HEK293T (cell line): ENCODE results near the gene KCNJ15.

Experiments
- BHLHE40 ChIP-seq: fragments of 450-650 bp; IDR thresholded peaks from 2 replicates; pipeline ENCODE4 v1.6.1; 2016; ENCODE audit warnings: mild to moderate bottlenecking, moderate library complexity, borderline replicate concordance
- CTBP1 ChIP-seq: fragments of 450-650 bp; IDR thresholded peaks from 2 replicates; pipeline ENCODE4 v1.6.1; 2016; ENCODE audit warnings: borderline replicate concordance
- ELF4 ChIP-seq: fragments of 450-650 bp; IDR thresholded peaks from 2 replicates; pipeline ENCODE4 v1.6.1; 2017; ENCODE audit warnings: antibody characterized with exemption
- FOXA1 ChIP-seq: fragments of 450-650 bp; IDR thresholded peaks from 2 replicates; pipeline ENCODE4 v1.6.1; 2016; ENCODE audit warnings: mild to moderate bottlenecking
- FOXK2 ChIP-seq: fragments of 450-650 bp; IDR thresholded peaks from 2 replicates; pipeline ENCODE4 v1.6.1; 2016; ENCODE audit warnings: mild to moderate bottlenecking
- FOXM1 ChIP-seq: fragments of 450-650 bp; IDR thresholded peaks from 2 replicates; pipeline ENCODE4 v1.6.1; 2017; ENCODE audit warnings: mild to moderate bottlenecking, borderline replicate concordance
- LEF1 ChIP-seq: fragments of 450-650 bp; IDR thresholded peaks from 2 replicates; pipeline ENCODE4 v1.6.1; 2017; ENCODE audit warnings: mild to moderate bottlenecking, borderline replicate concordance
- SP1 ChIP-seq: fragments of 450-650 bp; IDR thresholded peaks from 2 replicates; pipeline ENCODE4 v1.6.1; 2017
- SUZ12 ChIP-seq: fragments of 450-650 bp; IDR thresholded peaks from 2 replicates; pipeline ENCODE4 v1.6.1; 2016; ENCODE audit warnings: mild to moderate bottlenecking
- TARDBP ChIP-seq: fragments of 450-650 bp; IDR thresholded peaks from 2 replicates; pipeline ENCODE4 v1.6.1; 2016
- ZNF384 ChIP-seq: fragments of 450-650 bp; IDR thresholded peaks from 2 replicates; pipeline ENCODE4 v1.6.1; 2016
- TF ChIP-seq, protein P1 (sequence below): fragments of 450-650 bp; IDR thresholded peaks from 2 replicates; pipeline ENCODE4 v1.6.1; 2016

DNA sequence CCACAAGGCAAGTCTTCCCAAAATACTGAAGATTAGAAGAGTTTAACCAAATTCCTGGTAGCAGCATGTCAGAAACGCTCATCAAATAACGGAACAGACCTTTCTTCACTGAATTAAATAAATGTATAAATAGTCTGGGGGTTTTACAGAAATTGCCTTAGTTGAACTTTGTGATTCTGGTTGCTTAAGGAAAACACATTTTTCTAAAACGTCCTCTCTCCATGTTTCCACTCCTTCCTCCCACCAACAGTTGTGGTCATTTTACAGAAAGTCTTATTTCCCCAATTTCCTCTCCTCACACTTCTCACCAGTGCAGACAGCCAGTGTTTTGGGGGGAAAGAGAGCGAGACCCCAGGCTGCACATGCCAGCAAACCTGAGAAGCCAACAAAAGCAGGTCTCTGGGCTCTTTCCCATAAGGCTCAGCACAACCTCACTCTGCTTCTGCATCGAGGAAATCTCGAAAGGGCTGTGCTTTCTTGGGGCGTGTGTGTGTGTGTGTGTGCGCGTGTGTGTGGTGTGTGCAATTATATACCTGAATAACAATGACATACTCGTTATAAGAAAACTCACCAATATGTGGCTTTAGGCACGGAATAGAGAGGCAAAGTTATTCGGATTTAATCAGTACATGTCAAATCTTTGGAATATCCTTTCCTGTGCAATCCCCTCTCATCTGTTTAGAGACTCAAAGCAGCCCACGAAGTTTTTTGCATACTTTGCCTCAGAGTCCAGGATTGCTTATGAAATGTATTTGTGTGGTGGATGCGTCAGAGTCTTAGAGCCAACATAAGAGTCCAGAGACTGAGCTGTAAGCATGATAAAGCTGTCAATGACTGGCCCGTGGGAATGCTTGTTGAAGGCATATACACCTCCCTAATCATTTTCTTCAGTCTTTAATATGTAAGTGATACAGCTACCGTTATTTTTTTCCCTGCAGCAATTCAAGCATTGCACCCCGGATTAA, 2.0 kb downstream of the KCNJ15 start:
- no peak for TF ChIP-seq TARDBP
- TF ChIP-seq SUZ12 = no peak
- no peak for TF ChIP-seq SP1
- TF ChIP-seq, protein P1, sequence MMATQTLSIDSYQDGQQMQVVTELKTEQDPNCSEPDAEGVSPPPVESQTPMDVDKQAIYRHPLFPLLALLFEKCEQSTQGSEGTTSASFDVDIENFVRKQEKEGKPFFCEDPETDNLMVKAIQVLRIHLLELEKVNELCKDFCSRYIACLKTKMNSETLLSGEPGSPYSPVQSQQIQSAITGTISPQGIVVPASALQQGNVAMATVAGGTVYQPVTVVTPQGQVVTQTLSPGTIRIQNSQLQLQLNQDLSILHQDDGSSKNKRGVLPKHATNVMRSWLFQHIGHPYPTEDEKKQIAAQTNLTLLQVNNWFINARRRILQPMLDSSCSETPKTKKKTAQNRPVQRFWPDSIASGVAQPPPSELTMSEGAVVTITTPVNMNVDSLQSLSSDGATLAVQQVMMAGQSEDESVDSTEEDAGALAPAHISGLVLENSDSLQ = no peak
- TF ChIP-seq LEF1 = no peak
- no peak for TF ChIP-seq ELF4
- TF ChIP-seq CTBP1 = no peak
- TF ChIP-seq FOXA1 = no peak
- no peak for TF ChIP-seq FOXM1
- no peak for TF ChIP-seq FOXK2
- TF ChIP-seq BHLHE40 = no peak
- TF ChIP-seq ZNF384 = no peak
